GM12891 (cell line): ENCODE results near the gene CMSS1.

ENCODE experiments used
- POLR2AphosphoS5 ChIP-seq: IDR thresholded peaks from 2 replicates; pipeline ENCODE4 v1.6.1; 2011; ENCODE audit warnings: low read depth, low read length, control low read depth
- SPI1 ChIP-seq: IDR thresholded peaks from 2 replicates; pipeline ENCODE4 v1.6.1; 2011; ENCODE audit warnings: low read depth, low read length, control low read depth
- TAF1 ChIP-seq: IDR thresholded peaks from 2 replicates; pipeline ENCODE4 v1.6.1; 2011; ENCODE audit warnings: low read depth, low read length, control low read depth

GRCh38 chr3:99851955-99852354 lies 34.3 kb downstream of the CMSS1 start:
- no peak for TF ChIP-seq POLR2AphosphoS5
- TF ChIP-seq TAF1, result no peak
- TF ChIP-seq SPI1, result no peak
